Right lobe of liver (tissue), 4 donors: ENCODE data around the gene RNF5.

Source experiments
- CTCF ChIP-seq, 4 donors: fragments of 200-600 bp in 3 of 4; fragments of 450-650 bp in 1 of 4; IDR thresholded peaks; one replicate each; pipeline versions ENCODE4 v1.5.1 to v1.8.0; 2016 to 2022; ENCODE audit warnings: antibody characterized with exemption in 4 of 4, mild to moderate bottlenecking in 2 of 4
- POLR2A ChIP-seq: fragments of 450-650 bp; IDR thresholded peaks from one replicate; pipeline ENCODE4 v1.6.1; 2017; ENCODE audit warnings: antibody characterized with exemption, mild to moderate bottlenecking
- donor health status: DM: no; HTN: no; CAD: no.
- donor health status: DM: no; HTN: no; CAD: no.
- donor health status: DM: no; HTN: yes; CAD: no.

- TF ChIP-seq CTCF (IDR thresholded peaks at IDR 0.05) (no peak), POLR2A (no peak)
Observed at GRCh38 chr6:32128751-32129296, 49.4 kb upstream of the RNF5 start.
